ENCODE data around the gene ICOSLG. TPM values are rescaled to one million over a fixed set of nuclear protein-coding genes. Genes with fewer than 3 reads are reported as not detected.
"Not testable (repeated sequence)": the region's sequence is repeated elsewhere in the genome, so short reads cannot be mapped to it uniquely, and the experiment has no call there.

ICOSLG gene
- total RNA-seq, 1 donor from 2014 or later = 5.3 TPM

DNA sequence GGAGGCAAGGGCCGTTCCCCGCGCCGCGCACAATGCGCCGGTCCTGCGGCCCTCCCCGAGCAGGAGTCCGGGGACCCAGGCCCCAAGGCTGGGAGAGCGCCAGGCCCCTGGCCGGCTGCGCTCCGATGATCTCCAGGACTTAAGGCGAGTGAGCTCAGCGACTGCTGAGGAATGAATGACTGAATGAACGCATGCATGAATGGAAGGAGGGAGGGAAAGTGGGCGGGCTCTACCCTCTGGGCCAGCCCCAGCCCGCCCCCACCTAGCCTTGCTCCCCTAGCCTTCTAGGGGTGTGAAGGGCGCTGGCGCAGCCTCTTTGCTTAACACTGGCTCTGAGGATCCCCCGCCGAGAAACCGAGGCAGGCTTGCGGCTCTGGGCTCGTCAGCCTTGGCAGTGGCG is 538 bp upstream of the ICOSLG start:
- intact Hi-C loops (cut with DNase I); DNase-seq (ENCODE audit: low spot score): not testable (repeated sequence)
- ATAC-seq = peak; percentile 66

DNA sequence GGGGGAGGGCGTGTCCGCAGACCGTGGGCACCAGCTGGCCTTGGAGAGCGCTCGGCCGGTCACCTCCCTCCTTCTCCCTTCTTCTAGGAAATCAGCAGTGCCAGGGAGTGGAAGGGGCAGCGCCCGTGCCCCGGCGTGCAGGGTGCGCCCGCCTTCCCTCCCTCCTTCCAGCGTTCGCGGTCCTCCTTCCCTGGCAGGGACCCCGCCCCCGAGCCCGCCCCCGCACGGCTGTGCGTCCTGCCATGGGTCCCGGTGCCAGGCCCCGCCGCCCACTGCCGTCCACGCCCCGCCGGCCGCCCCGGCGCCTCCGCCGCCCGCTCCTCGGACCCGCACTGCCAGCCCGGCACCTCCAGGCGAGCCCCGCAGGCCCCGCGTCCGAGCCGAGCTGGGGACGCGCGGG is 390 bp downstream of the ICOSLG start:
- intact Hi-C loops (cut with DNase I); DNase-seq (ENCODE audit: low spot score): not testable (repeated sequence)
- ATAC-seq = peak; percentile 49

DNA sequence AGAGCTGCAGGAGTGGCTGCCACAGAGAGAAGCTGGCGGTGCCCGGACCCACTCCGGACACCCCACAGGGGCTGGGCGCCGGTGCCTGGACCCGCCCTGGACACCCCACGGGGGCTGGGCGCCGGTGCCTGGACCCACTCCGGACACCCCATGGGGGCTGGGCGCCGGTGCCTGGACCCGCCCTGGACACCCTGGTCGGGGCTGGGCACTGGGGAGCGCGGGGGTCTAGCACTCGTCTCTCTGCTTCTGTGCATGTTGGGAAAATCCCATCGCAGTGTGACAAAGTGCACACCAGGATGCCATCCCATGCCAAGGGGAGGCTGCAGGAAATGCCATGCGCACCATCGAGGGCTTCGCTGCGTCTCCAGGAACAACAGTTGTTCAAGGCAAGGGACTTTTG is 11.2 kb downstream of the ICOSLG start:
- DNase-seq (ENCODE audit: low spot score); intact Hi-C loops (cut with DNase I); ATAC-seq: not testable (repeated sequence)

DNA sequence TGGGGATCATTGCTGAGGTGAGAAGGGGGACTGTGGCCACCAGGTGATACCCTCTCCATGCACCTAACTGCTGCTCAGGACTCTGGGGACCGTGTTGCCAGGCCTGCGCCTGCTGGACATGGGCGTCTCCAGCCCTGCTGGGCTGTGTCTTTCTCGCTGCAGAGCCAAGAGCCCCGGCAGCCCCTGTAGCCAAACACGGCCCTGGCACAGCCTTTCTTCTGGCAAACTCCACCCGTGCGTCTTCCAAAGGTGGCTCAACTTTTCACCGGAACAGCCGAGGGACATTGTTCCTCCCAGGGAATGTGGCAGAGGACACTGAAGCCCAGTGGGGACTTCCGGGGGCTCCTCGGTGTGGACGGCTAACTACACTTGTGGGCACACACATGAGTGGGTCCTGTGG is 12.6 kb downstream of the ICOSLG start:
- intact Hi-C loops (cut with DNase I); ATAC-seq; DNase-seq (ENCODE audit: low spot score): not testable (repeated sequence)

DNA sequence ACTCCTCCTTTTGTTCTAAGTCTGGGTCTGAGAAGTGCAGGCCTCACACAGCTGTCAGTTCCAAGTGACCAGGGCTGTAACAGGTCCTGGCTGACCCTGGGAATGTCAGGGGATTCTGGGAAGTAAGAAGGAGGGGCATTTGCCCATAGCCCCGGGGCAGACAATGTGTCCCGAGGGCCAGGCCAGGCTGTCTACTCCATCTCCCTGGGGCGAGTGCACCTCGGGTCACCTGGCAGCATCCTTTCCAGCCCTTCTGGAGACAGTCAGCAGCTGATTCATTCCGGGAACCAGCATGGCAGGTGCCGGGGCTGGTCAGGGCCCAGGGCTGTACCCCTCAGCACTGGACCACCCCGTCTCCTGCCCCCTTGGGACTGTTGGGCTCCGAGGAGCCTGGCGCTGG is 13.1 kb downstream of the ICOSLG start:
- DNase-seq (ENCODE audit: low spot score); intact Hi-C loops (cut with DNase I); ATAC-seq: not testable (repeated sequence)

DNA sequence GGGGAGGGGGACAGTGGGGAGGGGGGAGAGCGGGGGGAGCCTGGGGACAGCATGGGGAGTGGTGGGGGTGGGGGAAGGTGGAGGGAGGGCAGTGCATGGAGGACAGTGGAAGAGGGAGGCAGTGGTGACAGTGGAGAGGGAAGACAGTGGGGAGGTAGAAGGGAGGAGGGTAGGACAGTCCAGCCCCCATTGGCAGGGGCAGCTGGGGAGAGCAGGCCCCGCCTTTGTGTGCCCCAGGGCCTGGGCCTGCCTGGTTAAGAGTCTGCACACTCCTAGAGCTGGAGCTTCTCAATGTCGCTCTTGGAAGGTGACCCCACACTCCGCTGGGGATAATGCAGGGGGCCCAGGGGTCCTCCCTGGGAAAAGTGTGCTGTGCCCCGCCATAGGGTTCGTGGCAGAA is 15.1 kb downstream of the ICOSLG start:
- intact Hi-C loops (cut with DNase I); DNase-seq (ENCODE audit: low spot score); ATAC-seq: not testable (repeated sequence)

DNA sequence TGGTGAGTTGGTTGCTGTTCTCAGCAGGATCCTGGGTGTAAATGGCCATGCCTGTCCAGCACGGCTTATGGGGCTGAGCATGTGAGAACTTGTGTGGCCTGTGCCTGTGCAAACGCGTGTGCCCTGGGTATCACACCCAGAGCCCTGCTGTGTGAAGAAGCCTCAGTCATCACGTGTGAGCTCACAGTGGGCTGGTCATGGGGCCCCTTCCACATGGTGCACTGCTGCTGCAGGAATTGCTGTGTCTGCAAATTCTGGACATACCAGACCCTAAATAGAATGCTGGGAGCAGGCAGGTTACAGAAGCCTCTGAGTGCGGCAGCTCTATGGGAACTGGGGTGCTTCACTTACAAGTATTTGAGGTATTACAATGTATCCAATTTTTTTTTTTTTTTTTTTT is 17.4 kb downstream of the ICOSLG start:
- not testable (repeated sequence) for DNase-seq (ENCODE audit: low spot score)

DNA sequence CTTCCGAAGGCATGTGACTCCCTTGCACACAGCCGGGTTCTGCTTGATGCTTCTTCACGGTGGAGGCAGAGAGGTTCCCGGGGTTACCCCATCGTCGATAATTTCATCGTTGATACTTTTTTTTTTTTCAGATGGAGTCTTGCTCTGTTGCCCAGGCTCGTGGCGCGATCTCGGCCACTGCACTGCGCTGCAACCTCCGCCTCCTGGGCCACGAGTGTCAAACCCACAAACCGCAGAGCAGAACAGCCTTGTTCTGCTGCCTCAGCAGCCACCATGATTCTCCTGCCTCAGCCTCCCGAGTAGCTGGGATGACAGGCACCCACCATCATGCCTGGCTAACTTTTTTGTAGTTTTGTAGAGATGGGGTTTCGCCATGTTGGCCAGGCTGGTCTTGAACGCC is 20.1 kb downstream of the ICOSLG start:
- DNase-seq (ENCODE audit: low spot score); intact Hi-C loops (cut with DNase I); ATAC-seq: not testable (repeated sequence)

More for the DNA sequence above, 17.4 kb downstream of the ICOSLG start:
- peak; percentile 84 for ATAC-seq
- intact Hi-C loops (cut with DNase I) = not testable (repeated sequence)

DNA sequence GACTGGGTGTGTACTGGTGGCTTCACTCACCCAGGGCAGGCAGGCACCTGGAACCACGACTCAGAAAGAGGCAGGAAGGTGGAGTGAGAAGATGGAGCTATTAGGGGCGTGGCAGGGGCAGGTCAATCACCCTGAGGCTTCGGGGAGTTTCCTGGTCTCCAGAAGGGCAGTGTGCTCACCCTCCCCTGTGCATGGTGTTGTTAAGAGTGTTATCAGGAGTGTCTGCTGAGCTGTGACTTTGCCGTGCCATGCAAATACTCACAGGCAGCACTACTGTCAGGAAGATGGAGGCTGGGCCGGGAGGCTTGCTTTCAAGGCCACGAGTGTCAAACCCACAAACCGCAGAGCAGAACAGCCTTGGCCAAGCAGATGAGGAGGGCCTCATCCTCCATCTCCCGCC is 22.3 kb downstream of the ICOSLG start:
- ATAC-seq; intact Hi-C loops (cut with DNase I); DNase-seq (ENCODE audit: low spot score): not testable (repeated sequence)

DNA sequence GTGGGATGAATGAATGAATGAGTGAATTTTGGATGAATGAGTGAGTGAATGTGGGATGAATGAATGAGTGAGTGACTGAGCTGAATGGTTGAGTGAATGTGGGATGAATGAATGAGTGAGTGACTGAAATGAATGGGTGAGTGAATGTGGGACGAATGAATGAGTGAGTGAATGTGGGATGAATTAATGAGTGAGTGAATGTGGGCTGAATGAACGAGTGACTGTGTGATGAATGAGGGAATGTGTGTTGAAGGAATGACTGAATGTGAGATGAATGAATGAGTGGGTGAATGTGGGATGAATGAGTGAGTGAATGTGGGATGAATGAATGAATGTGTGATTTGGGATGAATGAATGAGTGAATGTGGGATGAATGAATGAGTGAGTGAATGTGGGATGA is 28.8 kb downstream of the ICOSLG start:
- DNase-seq (ENCODE audit: low spot score); intact Hi-C loops (cut with DNase I); ATAC-seq: not testable (repeated sequence)

DNA sequence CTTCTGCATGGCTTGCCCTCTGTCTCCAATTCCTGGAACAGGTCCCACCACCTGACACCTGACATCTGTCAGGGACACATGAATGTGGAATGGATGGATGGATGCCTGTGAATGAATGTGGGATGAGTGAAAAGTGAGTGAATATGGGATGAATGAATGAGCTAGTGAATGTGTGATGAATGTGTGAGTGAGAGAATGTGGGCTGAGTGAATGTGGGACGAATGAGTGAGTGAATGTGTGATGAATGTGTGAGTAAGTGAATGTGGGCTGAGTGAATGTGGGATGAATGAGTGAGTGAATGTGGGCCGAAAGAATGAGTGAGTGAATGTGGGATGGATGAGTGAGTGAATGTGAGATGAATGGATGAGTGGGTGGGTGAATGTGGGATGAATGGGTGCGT is 29.2 kb downstream of the ICOSLG start:
- intact Hi-C loops (cut with DNase I); ATAC-seq: not testable (repeated sequence)

DNA sequence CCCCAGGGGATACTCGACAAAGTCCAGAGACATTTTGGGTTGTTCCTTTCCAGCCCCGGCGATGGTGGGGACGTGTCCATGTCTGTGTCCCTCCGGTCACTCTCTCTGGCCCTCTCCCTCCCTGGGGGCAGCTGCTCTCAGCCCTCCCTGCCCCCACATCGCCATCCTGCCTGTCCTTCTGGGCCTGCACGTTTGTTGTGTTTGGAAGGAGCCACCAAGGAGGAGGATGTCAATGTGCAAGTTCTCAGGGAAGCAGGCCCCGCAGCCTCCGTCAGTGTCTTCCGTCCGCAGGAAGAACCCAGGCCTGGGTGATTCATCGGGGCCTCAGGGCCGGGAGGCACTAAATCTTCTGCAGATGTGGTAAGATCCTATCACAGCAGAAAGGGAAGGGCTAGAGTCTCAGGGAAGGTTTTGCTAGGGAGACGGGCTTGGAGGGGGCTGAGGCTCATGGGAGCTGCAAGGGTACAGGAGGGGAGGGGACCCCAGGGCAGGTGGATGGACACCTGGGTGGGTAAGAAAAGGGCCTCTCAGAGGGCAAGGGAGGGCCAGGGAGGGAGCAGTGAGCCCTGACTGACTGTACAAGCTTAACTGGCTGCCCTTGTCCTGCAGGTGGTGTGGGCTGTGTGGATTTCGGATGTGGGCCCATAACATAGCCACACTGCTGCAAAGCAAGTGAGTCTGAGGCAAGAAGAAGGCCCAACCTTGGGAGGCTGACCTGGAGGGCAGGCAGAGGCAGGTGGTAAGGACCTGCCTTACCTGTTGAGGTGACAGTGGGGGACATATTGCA is 32.7 kb downstream of the ICOSLG start:
- ATAC-seq = peak; percentile 88
- intact Hi-C loops (cut with DNase I); DNase-seq (ENCODE audit: low spot score): not testable (repeated sequence)

More for the DNA sequence above, 29.2 kb downstream of the ICOSLG start:
- not testable (repeated sequence) for DNase-seq (ENCODE audit: low spot score)

DNA sequence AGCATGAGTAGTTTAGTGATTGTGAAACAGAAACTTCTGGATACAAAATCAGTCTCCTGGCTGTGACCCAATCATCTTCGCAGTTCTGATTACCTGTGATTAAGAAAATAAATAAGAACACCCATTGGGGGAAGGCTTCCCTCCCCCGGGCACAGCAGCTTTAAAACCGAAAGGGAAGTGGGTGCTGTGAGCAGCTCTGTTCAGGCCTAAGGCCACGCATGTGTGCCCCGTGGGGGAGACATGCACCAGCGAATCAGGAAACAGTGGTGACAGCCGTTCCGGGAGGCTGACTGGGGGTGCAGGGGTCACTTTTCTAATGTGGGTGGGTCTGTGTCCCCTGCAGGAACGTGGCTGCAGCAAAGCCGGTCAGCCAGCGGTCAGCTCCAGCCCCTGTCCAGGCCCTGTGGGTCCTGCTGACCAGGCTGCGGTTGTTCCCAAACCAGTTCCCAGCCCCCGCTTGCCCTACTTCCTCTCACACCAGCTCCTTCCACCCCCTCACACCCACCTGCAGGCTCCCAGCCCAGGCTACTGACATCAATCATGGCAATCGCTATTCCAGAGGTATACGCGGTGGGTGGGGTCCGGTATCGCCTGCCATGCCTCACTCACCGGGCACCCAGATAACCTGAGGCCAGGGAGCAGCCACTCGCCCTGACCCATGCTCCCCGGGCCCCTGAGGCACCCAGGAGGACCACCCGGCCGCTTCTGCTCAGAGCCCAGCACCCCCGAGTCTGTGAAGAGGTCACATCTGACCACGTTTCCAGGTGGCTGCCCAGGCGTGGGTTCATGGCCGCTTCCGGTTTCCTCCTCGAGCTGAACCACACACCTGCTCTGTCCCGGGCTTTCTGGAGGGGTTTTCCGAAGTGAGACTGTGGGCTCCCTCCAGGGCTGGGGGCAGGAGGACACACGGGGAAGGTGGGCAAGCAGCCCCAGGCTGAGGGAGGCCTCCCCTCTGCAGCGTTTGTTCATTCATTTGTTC is 33.8 kb downstream of the ICOSLG start:
- DNase-seq (ENCODE audit: low spot score); intact Hi-C loops (cut with DNase I): not testable (repeated sequence)
- ATAC-seq = peak; percentile 37

DNA sequence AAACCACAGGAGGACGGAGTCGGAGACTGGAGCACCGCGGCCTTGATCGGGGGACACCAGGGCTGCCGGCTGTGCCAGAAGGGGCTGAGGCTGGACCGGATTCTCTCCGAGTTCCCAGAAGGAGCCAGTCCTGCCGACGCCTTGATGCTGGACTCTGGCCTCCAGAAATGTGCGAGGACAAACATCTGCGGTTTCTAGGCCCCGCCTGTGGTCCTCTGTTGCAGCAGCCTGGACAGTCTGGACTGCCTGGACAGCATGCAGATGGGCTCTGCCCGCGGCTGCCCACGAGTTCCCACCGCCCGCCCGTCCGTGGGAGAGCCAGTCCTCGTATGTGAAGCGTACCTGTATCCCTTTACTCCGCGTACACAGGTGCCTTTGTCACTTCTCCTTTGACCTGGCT is 34.6 kb downstream of the ICOSLG start:
- DNase-seq (ENCODE audit: low spot score); intact Hi-C loops (cut with DNase I): not testable (repeated sequence)
- peak; percentile 18 for ATAC-seq

DNA sequence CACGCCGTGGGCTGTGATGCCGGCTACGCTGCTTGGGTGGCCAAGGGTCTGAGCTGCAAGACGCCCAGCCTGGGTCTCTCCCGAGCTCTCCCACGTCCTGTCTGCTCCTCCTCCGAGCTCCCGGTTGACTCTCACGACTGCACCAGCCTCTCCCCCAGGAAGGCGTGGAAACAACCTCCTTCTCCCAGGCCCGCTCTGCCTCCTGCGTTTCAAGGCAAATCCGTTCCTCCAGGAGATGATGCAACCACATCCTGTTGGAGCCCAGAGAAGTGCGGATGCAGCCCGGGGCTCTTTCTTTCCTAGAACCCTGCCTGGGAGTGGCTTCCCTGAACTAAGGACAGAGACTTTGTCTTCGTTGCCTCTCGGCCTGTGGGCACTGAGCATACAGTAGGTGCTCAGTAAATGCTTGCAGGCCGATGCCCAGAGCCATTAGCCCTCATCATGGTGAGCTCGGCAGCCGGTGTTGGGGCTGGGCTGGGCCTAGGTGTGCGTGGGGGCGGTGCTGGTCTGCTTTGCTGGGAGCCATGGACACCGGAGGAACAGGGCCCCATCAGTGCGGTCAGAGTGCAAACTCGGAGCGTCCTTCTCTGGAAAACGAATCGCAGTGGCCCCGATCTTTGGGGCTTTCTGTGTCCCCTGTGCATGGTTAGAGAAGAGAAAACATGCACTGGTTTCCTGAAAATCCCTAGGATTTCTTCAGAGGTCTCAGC is 38.0 kb downstream of the ICOSLG start:
- DNase-seq (ENCODE audit: low spot score); intact Hi-C loops (cut with DNase I): not testable (repeated sequence)
- peak; percentile 67 for ATAC-seq

DNA sequence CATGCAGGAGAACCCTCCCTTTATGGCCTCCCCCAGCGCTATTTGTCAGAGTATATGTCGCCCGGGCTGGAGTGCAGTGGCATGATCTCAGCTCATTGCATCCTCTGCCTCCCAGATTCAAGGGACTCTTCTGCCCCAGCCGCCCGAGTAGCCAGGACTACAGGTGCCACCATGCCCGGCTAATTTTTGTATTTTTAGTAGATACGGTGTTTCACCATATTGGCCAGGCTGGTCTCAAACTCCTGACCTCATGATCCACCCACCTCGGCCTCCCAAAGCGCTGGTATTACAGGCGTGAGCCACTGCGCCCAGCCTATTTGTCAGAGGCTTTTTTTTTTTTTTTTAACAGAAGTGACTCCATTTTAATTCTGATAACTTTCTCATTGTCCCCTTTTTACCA is 40.7 kb downstream of the ICOSLG start:
- DNase-seq (ENCODE audit: low spot score); intact Hi-C loops (cut with DNase I); ATAC-seq: not testable (repeated sequence)

DNA sequence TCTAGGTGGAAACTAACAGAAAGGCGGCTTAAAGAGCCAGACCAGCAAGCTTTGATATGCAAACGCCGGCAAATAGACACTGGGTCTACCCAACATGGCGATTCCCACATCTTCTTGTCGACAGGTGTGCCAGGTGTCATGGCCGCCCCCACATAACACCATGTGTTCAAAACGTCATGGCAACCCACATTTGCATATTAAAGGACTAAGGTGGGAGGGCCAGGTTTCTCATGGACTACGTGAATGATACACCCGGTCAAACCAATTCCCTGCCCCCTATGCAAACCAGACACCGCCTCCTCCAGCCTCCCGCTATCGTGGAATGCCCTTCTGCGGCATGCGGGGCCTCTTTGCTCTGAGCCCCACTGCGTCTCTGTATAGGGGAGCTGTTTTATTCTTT is 41.3 kb downstream of the ICOSLG start:
- DNase-seq (ENCODE audit: low spot score) = peak; percentile 30

DNA sequence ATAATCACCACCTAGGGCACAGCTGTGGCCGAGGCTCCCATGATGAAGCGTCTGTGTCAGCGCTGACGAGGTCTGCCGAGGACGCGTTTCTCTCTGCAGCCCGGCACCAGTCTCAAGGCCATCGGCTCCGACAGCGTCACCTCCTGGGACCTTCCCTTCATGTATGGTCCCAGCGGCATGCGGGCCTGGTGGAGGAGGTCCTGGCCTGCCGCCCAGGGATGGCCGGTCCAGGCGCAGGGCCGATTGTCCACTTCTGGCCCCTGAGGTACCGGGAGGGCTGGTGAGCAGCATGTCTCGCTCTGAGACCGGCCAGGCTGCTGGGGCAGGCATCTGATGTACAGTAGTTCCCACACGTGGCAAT is 43.6 kb downstream of the ICOSLG start:
- ATAC-seq (peak; percentile 53), DNase-seq (ENCODE audit: low spot score) (peak; percentile 35)
- intact Hi-C loops (cut with DNase I) = not testable (repeated sequence)

More for the DNA sequence above, 41.3 kb downstream of the ICOSLG start:
- no peak for ATAC-seq
- intact Hi-C loops (cut with DNase I) = no loop called here
